WTC11 (cell line): ENCODE results near the gene SLC2A1. TPM values are rescaled to one million over a fixed set of nuclear protein-coding genes. Genes with fewer than 3 reads are reported as not detected.

ENCODE experiments used
- ATAC-seq: fragments of 200-7000 bp; cut with Tn5 transposase; 2 replicates; pipeline ENCODE4 v1.10.0; 2021; ENCODE audit warnings: mild to moderate bottlenecking, moderate library complexity
- CTCF ChIA-PET: fragments of 300-600 bp; sonication (Branson Sonifier 250); formaldehyde crosslinking; loops from one replicate; lab custom pipeline; 2021; ENCODE audit warnings: antibody characterized with exemption; lab: Charles Lee
- POLR2A ChIA-PET: fragments of 350-600 bp; sonication (Branson Sonifier 250); formaldehyde crosslinking; loops from one replicate; lab custom pipeline; 2021; ENCODE audit warnings: antibody characterized with exemption; lab: Charles Lee
- DNase-seq: peaks from one replicate; pipeline ENCODE4 v3.0.0; 2021; ENCODE audit warnings: low spot score
- H3K27ac Mint-ChIP-seq: 2 replicates; pipeline ENCODE4 v1.8.0; 2021; ENCODE audit warnings: mixed read lengths
- H3K27me3 Mint-ChIP-seq: 2 replicates; pipeline ENCODE4 v1.8.0; 2021; ENCODE audit warnings: low read depth, mild to moderate bottlenecking, moderate library complexity, mixed read lengths
- H3K36me3 Mint-ChIP-seq: 2 replicates; pipeline ENCODE4 v1.8.0; 2021; ENCODE audit warnings: mixed read lengths
- H3K4me1 Mint-ChIP-seq: 2 replicates; pipeline ENCODE4 v1.8.0; 2022; ENCODE audit warnings: mixed read lengths
- H3K4me3 Mint-ChIP-seq: 2 replicates; pipeline ENCODE4 v1.8.0; 2021; ENCODE audit warnings: mild to moderate bottlenecking, moderate library complexity, mixed read lengths
- H3K9me3 Mint-ChIP-seq: 2 replicates; pipeline ENCODE4 v1.8.0; 2021; ENCODE audit warnings: mixed read lengths
- ATF2 ChIP-seq: sonication (generic); formaldehyde crosslinking; IDR thresholded peaks from 2 replicates; pipeline ENCODE4 v1.8.1; 2022; ENCODE audit warnings: low read depth, missing genetic modification reagents, borderline replicate concordance
- CREM ChIP-seq: sonication (generic); formaldehyde crosslinking; IDR thresholded peaks from 2 replicates; pipeline ENCODE4 v1.8.1; 2022; ENCODE audit warnings: mild to moderate bottlenecking, missing genetic modification reagents, moderate library complexity
- E2F4 ChIP-seq: sonication (generic); formaldehyde crosslinking; IDR thresholded peaks from 2 replicates; pipeline ENCODE4 v1.8.1; 2022; ENCODE audit warnings: low read depth, mild to moderate bottlenecking, moderate library complexity, missing genetic modification reagents, borderline replicate concordance
- E2F5 ChIP-seq: sonication (generic); formaldehyde crosslinking; IDR thresholded peaks from 2 replicates; pipeline ENCODE4 v1.8.1; 2022; ENCODE audit warnings: mild to moderate bottlenecking, moderate library complexity, missing genetic modification reagents
- ELF4 ChIP-seq: sonication (generic); formaldehyde crosslinking; IDR thresholded peaks from 2 replicates; pipeline ENCODE4 v1.8.1; 2022; ENCODE audit warnings: low read depth, mild to moderate bottlenecking, moderate library complexity, missing genetic modification reagents
- FOXP1 ChIP-seq: sonication (generic); formaldehyde crosslinking; IDR thresholded peaks from 2 replicates; pipeline ENCODE4 v1.8.0; 2022; ENCODE audit warnings: missing genetic modification reagents, mild to moderate bottlenecking, moderate library complexity, borderline replicate concordance
- HMGXB4 ChIP-seq: sonication (generic); formaldehyde crosslinking; IDR thresholded peaks from 2 replicates; pipeline ENCODE4 v1.8.1; 2023; ENCODE audit warnings: mild to moderate bottlenecking, moderate library complexity, missing genetic modification reagents
- JUN ChIP-seq: sonication (generic); formaldehyde crosslinking; IDR thresholded peaks from 2 replicates; pipeline ENCODE4 v1.8.0; 2023; ENCODE audit warnings: mild to moderate bottlenecking, missing genetic modification reagents
- KAT7 ChIP-seq: sonication (generic); formaldehyde crosslinking; IDR thresholded peaks from 2 replicates; pipeline ENCODE4 v1.8.1; 2023; ENCODE audit warnings: missing genetic modification reagents, mild to moderate bottlenecking, borderline replicate concordance
- MYBL2 ChIP-seq: sonication (generic); formaldehyde crosslinking; IDR thresholded peaks from 2 replicates; pipeline ENCODE4 v1.8.1; 2023; ENCODE audit warnings: mild to moderate bottlenecking, moderate library complexity, missing genetic modification reagents
- NFYB ChIP-seq: sonication (generic); formaldehyde crosslinking; conservative IDR thresholded peaks from 2 replicates; pipeline ENCODE4 v1.8.0; 2022; ENCODE audit warnings: low read depth, missing genetic modification reagents
- NR1H2 ChIP-seq: sonication (generic); formaldehyde crosslinking; IDR thresholded peaks from 2 replicates; pipeline ENCODE4 v1.9.0; 2021; ENCODE audit warnings: mild to moderate bottlenecking, moderate library complexity, missing genetic modification reagents
- NR3C1 ChIP-seq: sonication (generic); formaldehyde crosslinking; conservative IDR thresholded peaks from 2 replicates; pipeline ENCODE4 v1.8.1; 2023; ENCODE audit warnings: low read depth, mild to moderate bottlenecking, missing genetic modification reagents
- SP1 ChIP-seq: sonication (generic); formaldehyde crosslinking; conservative IDR thresholded peaks from 2 replicates; pipeline ENCODE4 v1.8.1; 2022; ENCODE audit warnings: missing genetic modification reagents
- STAT6 ChIP-seq: sonication (generic); formaldehyde crosslinking; conservative IDR thresholded peaks from 2 replicates; pipeline ENCODE4 v1.8.1; 2023; ENCODE audit warnings: mild to moderate bottlenecking, low read depth, missing genetic modification reagents, moderate library complexity
- TP53 ChIP-seq: sonication (generic); formaldehyde crosslinking; IDR thresholded peaks from 2 replicates; pipeline ENCODE4 v1.8.1; 2023; ENCODE audit warnings: mild to moderate bottlenecking, missing genetic modification reagents
- ZMAT4 ChIP-seq: fragments of 250-450 bp; sonication (Bioruptor Pico); IDR thresholded peaks from 2 replicates; pipeline ENCODE4 v1.9.0; 2021; ENCODE audit warnings: mild to moderate bottlenecking
- ZNF138 ChIP-seq: sonication (generic); formaldehyde crosslinking; conservative IDR thresholded peaks from 2 replicates; pipeline ENCODE4 v1.8.1; 2022; ENCODE audit warnings: mild to moderate bottlenecking, moderate library complexity, missing genetic modification reagents
- ZNF219 ChIP-seq: sonication (generic); formaldehyde crosslinking; IDR thresholded peaks from 2 replicates; pipeline ENCODE4 v1.8.0; 2023; ENCODE audit warnings: missing genetic modification reagents, mild to moderate bottlenecking, borderline replicate concordance
- ZNF281 ChIP-seq: sonication (generic); formaldehyde crosslinking; IDR thresholded peaks from 2 replicates; pipeline ENCODE4 v1.8.0; 2023; ENCODE audit warnings: mild to moderate bottlenecking, missing genetic modification reagents
- ZNF416 ChIP-seq: fragments of 250-450 bp; sonication (Bioruptor Pico); IDR thresholded peaks from 2 replicates; pipeline ENCODE4 v1.9.0; 2021; ENCODE audit warnings: mild to moderate bottlenecking, inconsistent platforms
- total RNA-seq: library from RNA; stranded (reverse); gene quantifications from 3 replicates; pipeline ENCODE4 v1.2.3, GENCODE V29; 2021

The SLC2A1 gene
- total RNA-seq, 1 experiment from 2014 or later = 215 TPM

- TF ChIP-seq FOXP1 (CRISPR knock-in tag) (peak; percentile 66; the same call in 1 of the 2 replicates), E2F4 (no peak; the same call in 1 of the 2 replicates), TP53 (CRISPR knock-in tag) (no peak), SP1 (CRISPR knock-in tag) (peak; percentile 91), STAT6 (no peak), ATF2 (CRISPR knock-in tag) (no peak), CREM (peak; percentile 62; the same call in 1 of the 2 replicates), ZNF416 (CRISPR knock-in tag) (0 out of 2 replicates have a peak, but pooled peaks have one; percentile 77), NR1H2 (no peak), MYBL2 (CRISPR knock-in tag) (peak; percentile 10; the same call in 1 of the 2 replicates), ELF4 (CRISPR knock-in tag) (no peak), ZNF219 (CRISPR knock-in tag) (no peak), ZNF138 (CRISPR knock-in tag) (no peak), KAT7 (no peak), E2F5 (CRISPR knock-in tag) (no peak; the same call in 1 of the 2 replicates)
These were observed at the start of gene SLC2A1 (continued) for GRCh38 chr1:42958488-42959319.

- Mint-ChIP-seq H3K36me3 (no peaks in the 10 kb centered on the region), H3K27me3 (no peaks in the 10 kb centered on the region), H3K27ac (peak overlapping the region; percentile 100), H3K4me1 (peaks cover 61% of the 10 kb centered on the region), H3K4me3 (peak overlapping the region; percentile 61), H3K9me3 (no peaks in the 10 kb centered on the region)
- peak; percentile 31 for ATAC-seq
- peak; percentile 89 for DNase-seq
- ChIA-PET CTCF (interaction anchor here (0.7 to 2.3 kb wide), 6 partner anchors 45 to 277 kb away, joined by 3 to 26 read pairs (median 5); partner anchors contain the start of gene ZNF691), POLR2A (interaction anchor here (0.5 to 2.4 kb wide), 10 partner anchors 31 to 241 kb away, joined by 3 to 37 read pairs (median 4); partner anchors contain the start of genes C1orf50, P3H1, SLC2A1 and ZNF691)
- TF ChIP-seq NFYB (no peak), ZNF281 (CRISPR knock-in tag) (no peak), HMGXB4 (CRISPR knock-in tag) (no peak), ZMAT4 (CRISPR knock-in tag) (no peak), NR3C1 (CRISPR knock-in tag) (no peak), JUN (CRISPR knock-in tag) (no peak)
These were observed 48.9 kb upstream of the SLC2A1 start for GRCh38 chr1:43007377-43008114.
